HepG2 (cell line): ENCODE measurements around the gene RREB1.

Source experiments
- MLX ChIP-seq: IDR thresholded peaks from 2 replicates; pipeline ENCODE4 v1.6.1; 2016
- POLR2AphosphoS5 ChIP-seq: IDR thresholded peaks from 2 replicates; pipeline ENCODE4 v1.6.1; 2012; ENCODE audit warnings: low read depth, low read length

GRCh38 chr6:7135755-7136154 lies 28.0 kb downstream of the RREB1 start:
- no peak for TF ChIP-seq MLX (CRISPR knock-in tag)
- TF ChIP-seq POLR2AphosphoS5 = no peak
